Stomach (tissue), 9 donors: ENCODE data around the gene STRBP. TPM values are rescaled to one million over a fixed set of nuclear protein-coding genes. Genes with fewer than 3 reads are reported as not detected.

Experiments
- DNase-seq, 2 donors: peaks; one replicate each; pipeline versions ENCODE4 v3.0.0 to v3.0.0-alpha.2; 2013 to 2019
- H3K27ac ChIP-seq, 5 donors: fragments of 200-600 bp in 4 of 5; sonication (generic) in 4 of 5; one replicate each; pipeline ENCODE4 v1.5.1; 2013 to 2019; ENCODE audit warnings: mild to moderate bottlenecking in 1 of 5, moderate library complexity in 1 of 5
- H3K27me3 ChIP-seq, 3 donors: fragments of 200-600 bp; sonication (generic); one replicate each; pipeline ENCODE4 v1.5.1; 2017 to 2019; ENCODE audit warnings: mixed run types in 1 of 3
- H3K36me3 ChIP-seq, 4 donors: fragments of 200-600 bp; sonication (generic); 1 replicate in 3 of 4; 2 replicates in 1 of 4; pipeline ENCODE4 v1.5.1; 2016 to 2019
- H3K4me1 ChIP-seq, 4 donors: fragments of 200-600 bp; sonication (generic); one replicate each; pipeline ENCODE4 v1.5.1; 2016 to 2019
- H3K4me3 ChIP-seq, 4 donors: fragments of 200-600 bp; sonication (generic) in 3 of 4; one replicate each; pipeline ENCODE4 v1.5.1; 2016 to 2019; ENCODE audit warnings: mild to moderate bottlenecking in 1 of 4
- H3K9me3 ChIP-seq, 4 donors: fragments of 200-600 bp; sonication (generic); one replicate each; pipeline ENCODE4 v1.5.1; 2016 to 2019
- EP300 ChIP-seq: sonication (generic); formaldehyde crosslinking; IDR thresholded peaks from one replicate; pipeline ENCODE4 v1.6.1; 2017; ENCODE audit warnings: antibody characterized with exemption
- POLR2A ChIP-seq, 4 donors: fragments of 450-650 bp; IDR thresholded peaks; one replicate each; pipeline ENCODE4 v1.6.1; 2016; ENCODE audit warnings: antibody characterized with exemption in 4 of 4, control low read depth in 2 of 4, mild to moderate bottlenecking in 1 of 4, moderate library complexity in 1 of 4
- POLR2AphosphoS5 ChIP-seq, 3 donors: sonication (generic); formaldehyde crosslinking; IDR thresholded peaks; one replicate each; pipeline ENCODE4 v1.6.1; 2016; ENCODE audit warnings: antibody characterized with exemption in 3 of 3
- WGBS, 5 donors: extraction: QIAGEN DNeasy Blood & Tissue Kit in 3 of 5; methylation state at CpG; one replicate each; pipeline versions ENCODE4 v1.1.5 to v1.1.7; 2013 to 2018; 5-methylcytosine and 5-hydroxymethylcytosine counted together
- intact Hi-C: fragments of 100-400 bp; cut with DNase I; formaldehyde crosslinking; loops from one replicate; pipeline ENCODE4 v1.15.1; 2023; ENCODE audit warnings: low total_unique reads
- polyA plus RNA-seq, 3 donors: library from polyadenylated mRNA; stranded (reverse); fragments of 200-250 nt; gene quantifications; one replicate each; pipeline ENCODE4 v1.2.3, GENCODE V29; 2013
- total RNA-seq, 5 donors: library from RNA; depleted of rRNA; stranded (reverse); fragments of >200 nt; gene quantifications; one replicate each; pipeline versions ENCODE4 v1.1.0 to v1.2.3, GENCODE V29; 2014 to 2016
- TF ChIP-seq, protein P1 (sequence below), 7 experiments: fragments of 450-650 bp in 4 of 7; fragments of 200-600 bp in 3 of 7; sonication (generic) in 3 of 7; IDR thresholded peaks; one replicate each; pipeline ENCODE4 v1.5.1; 2016 to 2019; ENCODE audit warnings: antibody characterized with exemption in 7 of 7, control low read depth in 2 of 7, mild to moderate bottlenecking in 1 of 7
- donor health status: healthy with polysubstance abuse.
- donor health status: Bipolar disorder and iron deficiency.
- donor health status: healthy.

STRBP gene
- total and polyA plus RNA-seq, 8 donors = 5.5 to 21.0 (median 10.2) TPM

DNA sequence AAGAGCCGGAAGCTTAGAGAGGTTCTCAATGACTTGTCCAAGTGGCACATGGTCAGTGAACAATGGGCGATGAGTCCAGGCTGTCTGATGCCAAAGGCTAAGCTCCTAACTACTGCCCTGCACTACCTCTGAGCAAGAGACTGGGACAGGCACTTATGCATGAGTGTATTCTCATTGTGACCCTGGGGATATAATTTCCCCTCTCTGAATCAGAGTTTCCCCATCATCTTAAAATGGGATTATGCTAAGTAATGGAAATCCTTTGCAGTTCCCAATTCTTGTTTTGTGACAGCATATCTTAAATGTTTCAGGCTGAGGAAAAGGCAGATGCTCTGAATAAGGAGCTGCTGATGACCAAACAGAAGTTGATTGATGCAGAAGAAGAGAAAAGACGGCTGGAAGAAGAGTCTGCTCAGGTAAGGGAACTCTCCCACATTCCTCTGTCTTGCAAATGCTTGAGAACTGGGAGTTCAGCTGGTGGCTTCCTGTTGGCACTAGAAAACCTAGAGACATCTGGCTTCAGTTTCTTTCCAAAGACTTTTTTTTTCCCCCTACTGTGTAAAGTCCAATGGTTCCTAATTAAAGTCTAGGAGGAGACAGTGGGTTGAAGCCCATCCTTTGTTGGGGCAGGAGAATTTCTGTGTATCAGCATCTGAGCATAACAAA, 170.8 kb downstream of the STRBP start:
- no peak overlapping the region for H3K4me3 ChIP-seq
- H3K27me3 ChIP-seq = no peaks in the 10 kb centered on the region
- DNase-seq = no peak
- TF ChIP-seq POLR2AphosphoS5 (IDR thresholded peaks at IDR 0.05) (no peak), EP300 (no peak), POLR2A (IDR thresholded peaks at IDR 0.05) (no peak)
- TF ChIP-seq, protein P1, sequence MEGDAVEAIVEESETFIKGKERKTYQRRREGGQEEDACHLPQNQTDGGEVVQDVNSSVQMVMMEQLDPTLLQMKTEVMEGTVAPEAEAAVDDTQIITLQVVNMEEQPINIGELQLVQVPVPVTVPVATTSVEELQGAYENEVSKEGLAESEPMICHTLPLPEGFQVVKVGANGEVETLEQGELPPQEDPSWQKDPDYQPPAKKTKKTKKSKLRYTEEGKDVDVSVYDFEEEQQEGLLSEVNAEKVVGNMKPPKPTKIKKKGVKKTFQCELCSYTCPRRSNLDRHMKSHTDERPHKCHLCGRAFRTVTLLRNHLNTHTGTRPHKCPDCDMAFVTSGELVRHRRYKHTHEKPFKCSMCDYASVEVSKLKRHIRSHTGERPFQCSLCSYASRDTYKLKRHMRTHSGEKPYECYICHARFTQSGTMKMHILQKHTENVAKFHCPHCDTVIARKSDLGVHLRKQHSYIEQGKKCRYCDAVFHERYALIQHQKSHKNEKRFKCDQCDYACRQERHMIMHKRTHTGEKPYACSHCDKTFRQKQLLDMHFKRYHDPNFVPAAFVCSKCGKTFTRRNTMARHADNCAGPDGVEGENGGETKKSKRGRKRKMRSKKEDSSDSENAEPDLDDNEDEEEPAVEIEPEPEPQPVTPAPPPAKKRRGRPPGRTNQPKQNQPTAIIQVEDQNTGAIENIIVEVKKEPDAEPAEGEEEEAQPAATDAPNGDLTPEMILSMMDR (IDR thresholded peaks at IDR 0.05) = no peak
- H3K9me3 ChIP-seq = no peaks in the 10 kb centered on the region
- 89 to 98% (median 95%) methylated on average over 3 of the region's 3 CpGs for WGBS, 5 donors
- peaks cover 0 to 5% (median 0%) of the 10 kb centered on the region in 4 donors for H3K4me1 ChIP-seq
- intact Hi-C loops = no loop called here
- H3K27ac ChIP-seq = no peak overlapping the region
- H3K36me3 ChIP-seq = peaks cover 57 to 100% (median 97%) of the 10 kb centered on the region in 4 donors

DNA sequence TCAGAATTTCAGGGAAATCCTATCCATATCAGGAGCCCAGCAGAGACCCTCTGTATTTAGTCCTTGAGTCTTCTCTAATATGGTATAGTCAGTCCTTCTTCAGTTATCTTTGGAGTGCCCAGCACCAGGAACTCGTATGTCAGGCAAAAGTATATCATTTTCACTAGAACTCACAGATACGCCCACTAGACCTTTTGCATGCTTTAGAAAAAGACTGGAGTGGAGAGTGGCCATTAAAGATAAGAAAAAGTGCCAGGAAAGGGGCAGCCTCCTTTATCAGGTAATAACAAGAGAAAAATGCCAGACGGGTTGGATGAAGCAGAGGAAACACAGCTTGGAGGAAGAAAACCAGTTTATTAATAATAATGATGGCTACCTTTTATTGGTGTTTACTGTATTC, 171.4 kb downstream of the STRBP start:
- no peak for DNase-seq
- TF ChIP-seq, protein P1 (IDR thresholded peaks at IDR 0.05) = no peak
- 42 to 72% (median 66%) methylated on average over 3 of the region's 3 CpGs for WGBS, 5 donors
- H3K27ac ChIP-seq = no peak overlapping the region
- intact Hi-C loops = no loop called here
- no peaks in the 10 kb centered on the region for H3K4me1 ChIP-seq
- H3K36me3 ChIP-seq = peaks cover 57 to 100% (median 97%) of the 10 kb centered on the region in 4 donors
- no peaks in the 10 kb centered on the region for H3K9me3 ChIP-seq
- no peak overlapping the region for H3K4me3 ChIP-seq
- no peaks in the 10 kb centered on the region for H3K27me3 ChIP-seq

DNA sequence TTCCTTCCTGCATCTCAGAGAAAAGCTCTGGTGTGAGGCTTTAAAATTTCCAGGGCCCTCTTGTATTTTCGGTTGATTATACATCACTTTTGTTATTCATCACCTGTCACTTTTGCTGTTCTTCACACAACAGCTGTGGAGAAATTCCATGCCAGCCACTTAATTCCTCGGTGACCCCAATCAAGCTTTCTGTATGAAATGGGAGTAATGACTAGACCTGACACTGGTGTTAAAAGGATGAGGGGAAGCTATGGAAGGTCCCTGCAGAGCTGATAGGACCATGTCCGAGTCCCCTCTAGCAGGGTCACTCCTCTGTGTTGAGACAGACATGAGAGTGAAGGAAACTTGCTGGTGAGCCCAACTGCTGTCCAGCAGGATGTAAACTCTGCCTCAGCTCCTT, 175.2 kb downstream of the STRBP start:
- DNase-seq = no peak
- Histone ChIP-seq H3K27me3 (no peaks in the 10 kb centered on the region), H3K9me3 (no peaks in the 10 kb centered on the region), H3K4me3 (no peak overlapping the region), H3K4me1 (peaks cover 0 to 6% (median 0%) of the 10 kb centered on the region in 4 donors), H3K36me3 (peaks cover 48 to 100% (median 93%) of the 10 kb centered on the region in 4 donors), H3K27ac (no peak overlapping the region)
- intact Hi-C loops = no loop called here
- TF ChIP-seq POLR2A (IDR thresholded peaks at IDR 0.05) = no peak
- TF ChIP-seq, protein P1 (IDR thresholded peaks at IDR 0.05) = no peak
- TF ChIP-seq POLR2AphosphoS5 (IDR thresholded peaks at IDR 0.05) = no peak
- TF ChIP-seq EP300 = no peak
- WGBS, 5 donors = 71 to 86% (median 77%) methylated on average over 3 of the region's 3 CpGs

DNA sequence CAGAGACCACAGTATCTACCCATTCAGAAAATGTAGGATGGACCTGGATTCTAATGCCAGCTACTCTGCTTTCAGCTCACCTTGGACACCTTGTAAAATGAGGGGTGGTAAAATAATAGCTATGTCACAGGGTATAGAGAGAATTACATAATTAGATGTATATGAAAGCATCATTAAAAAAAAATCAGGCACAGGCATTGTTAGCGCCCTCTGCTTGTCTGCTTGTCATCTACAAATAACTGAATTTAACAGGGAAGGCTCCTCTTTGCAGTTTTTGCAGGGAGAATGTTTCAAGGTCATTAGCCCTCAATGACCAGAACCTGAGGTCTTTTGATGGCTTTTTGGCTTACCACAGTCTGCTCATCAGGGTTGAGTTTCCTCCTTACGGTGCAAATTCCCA, 176.9 kb downstream of the STRBP start:
- intact Hi-C loops = no loop called here
- Histone ChIP-seq H3K9me3 (no peaks in the 10 kb centered on the region), H3K4me3 (no peak overlapping the region), H3K4me1 (peaks cover 0 to 6% (median 0%) of the 10 kb centered on the region in 4 donors), H3K27me3 (no peaks in the 10 kb centered on the region), H3K27ac (no peak overlapping the region), H3K36me3 (peaks cover 35 to 98% (median 88%) of the 10 kb centered on the region in 4 donors)
- no peak for DNase-seq
- no peak for TF ChIP-seq EP300
- TF ChIP-seq, protein P1 (IDR thresholded peaks at IDR 0.05) = no peak
- WGBS, 5 donors = 81 to 96% (median 89%) methylated on average over 2 of the region's 2 CpGs
